HS-5 (cell line): ENCODE data around the gene KLHL30.

Experiments
- DNase-seq: peaks from one replicate; pipeline ENCODE4 v3.0.0-alpha.2; 2012; ENCODE audit warnings: low read depth

The KLHL30 gene

DNA sequence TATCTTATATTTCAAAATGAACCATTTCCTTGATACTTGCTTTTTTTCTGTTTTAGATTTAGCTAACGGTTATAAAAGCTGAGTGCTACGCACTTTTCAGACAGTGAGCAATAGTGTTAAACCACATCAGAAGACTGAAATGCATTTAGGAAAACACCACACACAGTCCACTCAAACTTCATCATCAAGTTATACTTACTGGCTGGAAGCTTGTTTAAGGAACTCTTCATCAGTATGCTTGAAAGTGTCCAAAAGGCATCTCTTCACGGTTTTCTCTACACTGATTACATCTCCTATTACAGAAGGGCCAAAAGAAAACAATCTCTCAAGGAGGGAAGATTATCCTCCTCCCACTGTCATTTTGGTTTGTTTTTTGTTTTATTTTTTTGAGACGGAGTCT lies 45.4 kb downstream of the KLHL30 start:
- no peak for DNase-seq

DNA sequence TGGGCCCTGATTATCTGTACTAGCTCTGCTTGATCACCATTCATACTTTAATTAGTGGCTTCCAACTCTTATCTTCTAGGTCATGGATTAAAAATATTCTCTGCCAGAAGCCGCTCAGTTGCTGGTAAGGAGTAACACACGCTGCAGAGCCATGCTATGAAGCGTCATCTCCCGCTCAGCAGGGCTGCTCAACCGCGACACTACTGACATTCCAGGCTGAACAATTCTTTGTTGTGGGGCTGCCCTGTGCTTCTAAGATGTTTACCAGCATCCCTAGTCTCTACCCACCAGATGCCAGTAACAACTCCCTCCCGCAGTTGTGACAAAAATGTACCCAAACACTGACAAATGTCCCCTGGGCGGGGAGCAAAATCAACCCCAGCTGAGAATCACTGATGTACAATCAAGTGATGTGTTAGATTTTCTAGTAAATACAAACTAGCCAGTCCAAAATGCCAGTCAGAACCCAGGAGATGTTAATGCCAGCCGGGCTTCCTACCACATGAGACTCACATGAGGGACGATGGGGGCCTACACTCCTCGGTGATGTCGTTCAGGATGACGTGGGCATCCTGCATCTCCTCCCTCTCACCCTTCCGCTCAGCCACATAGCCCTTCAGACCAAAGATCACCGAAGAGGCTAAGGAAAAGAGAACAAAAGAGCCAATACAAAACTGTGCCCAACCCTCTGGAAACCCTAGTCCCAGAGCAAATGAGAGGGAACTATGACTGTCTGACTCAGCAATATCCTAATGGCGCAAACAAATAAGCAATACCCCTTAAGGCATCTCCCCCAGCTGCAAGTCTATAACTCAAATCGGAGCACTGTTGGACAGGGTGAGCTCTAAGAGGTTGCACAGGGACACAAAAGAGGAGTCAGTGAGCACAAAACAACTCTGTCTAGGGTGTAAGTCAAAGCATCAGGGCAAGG lies 49.4 kb downstream of the KLHL30 start:
- DNase-seq: no peak

DNA sequence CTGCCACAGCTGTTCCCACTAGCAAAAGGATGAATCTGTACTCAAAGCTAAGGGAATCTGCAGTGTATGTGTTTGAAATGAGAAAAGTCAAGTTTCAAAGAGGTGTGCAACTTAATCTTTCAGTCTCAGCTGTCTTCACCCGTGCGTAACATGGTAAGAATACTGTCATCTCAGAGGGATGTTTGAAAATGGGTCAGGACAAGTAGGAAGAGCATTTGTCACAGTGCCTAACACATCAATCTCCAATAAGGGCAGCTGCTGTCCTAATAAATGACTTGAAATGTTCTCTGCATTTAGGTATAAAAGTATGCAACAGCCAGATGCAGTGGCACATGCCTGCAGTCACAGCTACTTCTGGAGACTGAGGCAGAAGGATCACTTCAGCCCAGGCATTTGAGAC lies 52.0 kb downstream of the KLHL30 start:
- DNase-seq: no peak
